Activated effector memory CD4-positive, alpha-beta T cell treated with anti-CD3 and anti-CD28 coated beads, Interleukin-2, amount 50 U/mL, for 16 hours (primary cell): ENCODE results near the gene CD58.
"Not testable (repeated sequence)": the region's sequence is repeated elsewhere in the genome, so short reads cannot be mapped to it uniquely, and the experiment has no call there.

Source experiments
- DNase-seq: peaks from one replicate; pipeline ENCODE4 v3.0.0-alpha.2; 2020

Gene CD58

DNA sequence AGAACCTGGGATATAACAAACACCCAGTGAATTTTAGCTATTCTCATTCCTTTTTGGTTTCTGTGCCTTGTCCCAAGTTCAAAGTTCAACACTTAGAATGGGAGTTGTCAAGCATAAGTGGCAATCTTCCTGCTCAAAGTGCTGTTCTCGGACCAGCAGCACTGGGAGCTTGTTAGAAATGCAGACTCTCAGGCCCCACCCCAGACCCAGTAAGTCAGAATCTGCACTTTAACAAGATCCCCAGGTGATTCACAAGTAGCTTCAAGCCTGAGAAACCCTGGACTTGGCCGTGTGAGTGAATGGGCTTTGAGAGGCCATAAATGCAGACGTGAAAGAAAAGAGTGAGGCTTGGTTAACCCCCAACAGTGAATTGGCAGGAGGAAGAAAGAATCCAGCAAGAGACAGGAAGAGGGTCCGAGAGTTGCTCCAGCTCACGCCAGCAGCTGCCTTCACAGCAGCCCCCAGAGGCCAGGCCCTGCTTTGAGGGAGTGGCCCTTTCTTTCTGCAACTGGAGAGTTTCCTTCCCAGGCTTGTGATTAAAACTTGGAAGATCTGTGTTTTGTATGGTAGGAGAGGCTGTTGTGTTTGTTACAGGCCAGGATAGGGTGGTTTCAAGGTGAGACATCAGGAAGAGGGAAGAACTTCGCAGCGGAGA is 21.3 kb upstream of the CD58 start:
- DNase-seq, result not testable (repeated sequence)

DNA sequence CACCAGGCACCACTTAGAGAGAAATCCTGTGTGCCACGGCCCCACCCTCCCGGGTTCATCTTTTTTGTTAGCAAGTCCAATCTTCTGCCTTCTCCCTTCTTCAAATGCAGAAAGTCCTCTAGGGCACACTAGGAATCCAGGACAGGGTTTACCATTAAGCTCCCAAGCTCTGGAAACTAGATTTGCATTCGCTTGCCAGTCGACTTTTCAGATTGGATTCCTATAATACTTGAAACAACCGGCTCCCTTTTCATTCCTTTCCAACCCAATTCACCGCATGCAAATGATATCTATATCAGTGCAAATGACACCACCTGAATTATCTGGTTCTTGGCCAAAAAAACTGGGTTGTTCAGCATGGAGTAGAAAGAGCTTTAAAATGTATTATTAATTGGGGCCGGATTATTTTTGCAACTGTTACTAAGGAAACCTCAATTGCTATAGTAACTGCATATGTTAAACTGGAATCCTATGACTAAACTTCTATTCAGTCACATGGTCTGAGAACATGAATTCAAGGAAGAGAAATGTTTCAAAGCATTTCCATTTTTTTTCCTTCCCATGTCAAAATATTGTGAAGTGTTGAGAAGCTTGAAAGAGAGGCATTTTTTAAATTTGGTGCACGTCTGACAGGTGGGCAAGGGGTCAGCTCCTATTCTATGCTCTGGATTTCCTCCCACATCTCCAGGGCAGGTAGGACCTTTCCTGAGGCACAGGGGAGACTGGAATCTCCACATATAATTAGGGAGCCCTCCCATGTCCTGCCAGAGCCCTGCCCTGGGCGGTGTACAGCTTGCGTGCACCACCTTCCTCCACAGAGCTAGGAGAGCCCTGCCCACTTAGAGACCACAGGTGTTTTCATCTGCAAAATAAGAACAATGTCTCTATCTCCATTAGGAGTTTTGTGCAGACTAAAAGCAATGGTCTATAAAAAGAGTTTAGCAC is 20.5 kb upstream of the CD58 start:
- not testable (repeated sequence) for DNase-seq

DNA sequence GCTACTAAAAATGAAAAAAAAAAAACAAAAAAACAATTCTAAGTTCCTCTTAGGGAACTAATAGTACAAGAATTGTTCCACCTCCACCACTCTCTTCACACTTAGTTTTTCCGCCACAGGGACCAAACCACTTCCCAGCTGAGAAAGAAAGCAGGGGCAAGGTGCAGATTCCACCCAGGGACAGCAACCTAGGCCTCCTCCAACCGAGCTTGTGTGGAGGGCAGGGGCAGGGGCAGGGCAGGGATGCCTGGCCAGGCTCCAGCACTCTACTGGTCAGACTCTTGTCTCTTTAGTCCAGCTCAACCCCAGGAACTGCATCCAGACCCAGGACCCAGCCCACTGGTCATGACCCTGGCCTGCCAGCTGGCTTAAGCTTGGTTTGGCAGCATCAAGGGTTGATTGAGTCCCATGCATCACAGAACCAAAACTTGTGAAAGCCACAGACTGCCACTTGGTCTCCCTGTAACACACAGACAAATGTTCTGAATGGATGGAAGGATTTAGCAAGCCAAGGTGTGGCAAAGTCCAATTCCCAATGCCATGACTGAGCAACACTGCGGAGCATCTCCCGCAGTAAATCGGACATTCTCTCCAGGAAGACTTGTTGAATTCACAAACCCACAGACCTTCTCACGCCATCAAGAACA is 19.7 kb upstream of the CD58 start:
- not testable (repeated sequence) for DNase-seq

DNA sequence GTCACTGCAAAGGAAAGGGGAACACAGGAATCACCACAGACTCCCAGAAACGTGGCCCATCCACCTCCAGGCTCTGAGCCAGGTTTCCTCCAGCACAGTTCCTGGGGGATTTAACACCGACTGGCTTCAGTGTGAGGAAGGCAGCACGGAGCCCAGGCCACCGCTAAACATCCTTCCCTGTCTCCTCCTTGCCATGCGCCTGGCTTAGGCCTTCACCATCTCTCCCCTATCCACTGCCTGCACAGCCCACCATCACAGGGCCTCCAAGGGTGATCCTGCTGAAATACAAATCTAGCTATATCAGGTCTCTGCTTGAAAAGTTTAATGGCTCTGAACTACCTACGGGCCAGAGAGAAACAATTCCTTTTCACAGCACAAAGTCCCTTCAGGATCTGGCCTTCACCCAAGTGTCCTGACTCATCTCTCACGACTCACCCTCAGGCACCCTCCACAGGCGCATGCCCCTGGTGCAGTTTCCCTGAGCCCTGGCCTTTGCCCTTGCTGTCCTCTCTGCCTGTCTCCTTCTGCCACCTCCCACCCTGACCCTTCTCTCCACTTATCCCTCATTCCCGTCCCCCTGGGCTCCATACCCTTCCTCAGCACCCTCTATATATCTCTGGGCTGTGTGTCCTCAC is 18.4 kb upstream of the CD58 start:
- not testable (repeated sequence) for DNase-seq

DNA sequence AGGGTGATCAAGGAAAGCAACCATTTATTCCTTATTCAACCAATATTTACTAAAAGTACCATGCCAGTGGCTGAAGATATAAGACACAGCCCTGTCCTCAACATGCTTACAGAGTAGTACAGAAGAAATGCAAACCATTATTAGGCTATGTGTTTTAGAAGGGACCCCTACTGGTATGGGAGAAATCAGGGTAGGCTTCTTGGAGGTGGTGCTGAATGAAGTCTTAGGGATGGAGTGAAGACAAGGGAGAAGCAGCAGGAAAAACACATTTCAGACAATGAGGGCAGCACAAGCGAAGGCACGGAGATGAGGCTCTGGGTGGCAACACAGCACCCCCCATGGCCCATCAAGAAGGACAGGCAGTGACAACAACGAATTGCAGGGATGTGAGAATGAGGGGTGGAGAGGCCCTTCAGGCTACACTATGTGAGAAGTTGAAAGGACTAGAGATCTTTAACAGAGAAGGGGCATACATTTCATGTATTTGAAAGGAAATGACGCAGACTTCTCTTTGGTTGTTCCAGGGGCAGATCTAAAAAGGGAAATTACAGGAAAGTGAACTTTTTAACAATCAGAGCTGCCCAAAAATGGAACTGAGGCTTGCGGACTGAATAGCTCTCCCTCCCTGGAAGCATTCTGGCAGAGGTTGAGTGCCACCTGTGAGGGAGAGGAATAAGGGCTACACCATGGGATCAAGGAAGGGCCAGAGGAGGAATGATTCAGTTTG is 16.8 kb upstream of the CD58 start:
- DNase-seq, result no peak

DNA sequence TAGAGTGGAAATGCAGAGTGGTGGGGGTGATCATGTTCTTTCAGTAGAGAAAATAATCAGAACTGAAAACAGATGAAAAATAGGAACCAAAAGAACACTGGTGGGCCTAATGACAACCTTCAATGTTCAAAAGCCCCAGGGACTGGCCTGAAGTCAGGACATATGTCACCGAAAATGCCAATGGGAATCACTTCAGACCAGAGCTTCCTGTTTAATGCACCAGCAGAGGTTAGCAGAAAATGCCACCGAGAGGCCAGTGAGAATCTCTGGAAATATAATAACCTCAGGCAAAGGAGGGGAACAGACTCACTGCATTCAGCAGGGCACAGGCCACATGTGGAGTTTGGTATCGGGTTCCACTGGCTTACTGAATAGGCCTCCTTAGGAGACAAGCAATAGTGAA is 15.9 kb upstream of the CD58 start:
- no peak for DNase-seq

DNA sequence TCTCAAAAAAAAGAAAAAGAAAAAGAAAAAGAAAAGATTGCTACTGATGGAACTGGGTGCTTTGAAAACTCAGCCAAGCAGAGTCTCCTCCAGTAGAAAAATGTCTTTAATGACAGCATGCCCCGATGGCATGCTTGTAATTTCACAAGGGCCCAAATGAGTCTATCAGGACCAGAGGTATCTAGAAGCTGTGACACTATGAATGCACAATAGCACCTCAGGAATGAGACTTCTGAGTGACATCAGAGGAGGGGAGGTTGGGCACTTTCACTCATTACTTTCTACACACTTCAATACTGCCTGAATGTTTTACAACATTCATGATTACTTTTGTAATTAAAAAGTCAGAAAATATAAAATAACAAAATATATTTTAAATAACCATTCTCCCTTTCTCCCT is 15.1 kb upstream of the CD58 start:
- DNase-seq, result no peak

DNA sequence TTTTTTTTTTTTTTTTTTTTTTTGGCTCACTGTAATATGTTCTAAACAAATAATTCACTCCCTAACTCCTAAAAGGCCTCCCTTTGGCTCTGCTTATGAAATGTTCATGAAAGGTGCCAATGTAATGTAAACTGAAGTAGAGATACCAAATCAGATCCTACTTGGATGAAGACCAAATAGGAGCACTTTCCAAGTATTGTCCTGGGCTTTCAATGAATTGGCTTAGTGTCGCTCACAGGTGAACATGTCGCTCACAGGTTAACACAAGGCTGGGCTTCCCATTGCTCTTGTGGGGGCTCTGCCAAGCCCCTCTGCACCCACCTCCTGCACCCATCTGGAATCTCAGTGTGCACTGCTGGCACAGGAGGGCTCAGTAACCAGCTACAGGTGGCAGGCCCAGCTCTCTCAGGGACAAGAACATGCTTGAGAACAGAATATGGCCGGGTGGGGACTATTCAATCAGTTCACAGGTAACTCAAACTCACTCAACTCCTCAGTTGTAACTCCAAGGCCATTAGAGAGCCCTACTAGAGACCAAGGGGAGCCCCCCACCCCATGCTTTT is 10.6 kb upstream of the CD58 start:
- no peak for DNase-seq

DNA sequence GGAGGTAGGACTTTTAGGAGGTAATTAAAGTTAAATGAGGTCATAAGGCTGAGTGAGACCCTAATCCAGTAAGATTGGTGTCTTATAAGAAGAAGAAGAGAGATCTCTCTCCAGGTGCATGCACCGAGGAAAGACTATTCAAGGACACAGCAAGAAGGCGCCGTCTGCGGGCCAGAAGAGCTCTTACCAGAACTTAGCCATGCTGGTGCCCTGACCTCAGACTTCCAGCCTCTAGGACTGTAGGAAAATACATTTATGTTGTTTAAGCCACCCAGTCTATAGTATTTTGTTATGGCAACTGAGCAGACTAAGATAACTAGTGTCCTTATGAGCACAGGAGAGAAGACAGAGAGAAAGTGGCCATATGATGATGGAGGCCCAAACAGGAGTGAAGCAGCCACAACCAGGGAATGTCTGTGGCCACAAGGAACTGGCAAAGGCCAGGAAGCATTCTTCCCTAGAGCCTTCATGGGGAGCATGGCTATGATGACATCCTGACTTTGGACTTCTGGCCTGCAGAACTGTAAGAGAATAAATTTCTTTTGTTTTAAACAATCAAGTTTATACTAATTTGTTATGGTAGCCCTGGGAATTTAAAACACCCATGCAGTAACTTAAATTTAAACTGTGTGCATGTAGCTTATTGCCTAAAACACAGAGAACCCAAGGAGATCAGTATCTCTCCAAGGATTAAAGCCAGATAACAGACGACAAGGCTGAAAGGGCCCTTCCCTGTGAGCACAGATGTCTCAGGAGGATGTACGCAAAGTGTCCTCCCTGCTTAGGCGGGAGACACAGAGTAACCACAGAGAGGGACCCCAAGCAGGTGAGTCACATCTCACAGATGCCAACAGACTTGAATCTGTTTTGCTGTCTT is 9.9 kb upstream of the CD58 start:
- DNase-seq, result no peak

DNA sequence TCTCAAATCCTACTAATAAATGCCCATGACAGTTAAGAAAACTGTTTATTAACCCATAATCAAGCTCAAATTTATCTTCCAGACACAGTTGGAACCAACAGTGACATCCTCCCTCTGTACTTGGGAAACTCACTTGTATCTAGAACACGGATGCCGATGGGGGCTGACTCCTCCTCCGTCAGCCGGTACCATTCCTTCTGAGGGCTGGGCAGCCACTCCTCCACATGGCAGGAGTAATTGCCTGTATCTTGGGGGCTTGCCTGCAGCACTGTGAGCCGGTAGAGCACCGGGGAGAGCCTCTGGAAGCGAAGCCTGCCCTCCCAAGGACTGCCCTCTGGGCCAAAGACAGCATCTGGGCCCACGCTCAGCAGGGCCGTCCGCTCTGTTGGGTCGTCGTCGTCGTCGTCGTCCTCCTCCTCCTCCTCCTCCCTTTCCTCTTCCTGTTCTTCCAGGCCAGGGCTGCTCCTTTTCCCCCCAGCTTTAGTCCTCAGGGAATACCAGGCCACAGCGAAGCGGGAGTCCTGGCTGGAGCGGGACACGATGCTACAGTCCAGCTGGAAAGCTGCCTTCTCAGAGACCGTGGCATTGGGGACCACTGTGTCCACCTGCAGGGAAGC is 8.5 kb upstream of the CD58 start:
- DNase-seq, result no peak

DNA sequence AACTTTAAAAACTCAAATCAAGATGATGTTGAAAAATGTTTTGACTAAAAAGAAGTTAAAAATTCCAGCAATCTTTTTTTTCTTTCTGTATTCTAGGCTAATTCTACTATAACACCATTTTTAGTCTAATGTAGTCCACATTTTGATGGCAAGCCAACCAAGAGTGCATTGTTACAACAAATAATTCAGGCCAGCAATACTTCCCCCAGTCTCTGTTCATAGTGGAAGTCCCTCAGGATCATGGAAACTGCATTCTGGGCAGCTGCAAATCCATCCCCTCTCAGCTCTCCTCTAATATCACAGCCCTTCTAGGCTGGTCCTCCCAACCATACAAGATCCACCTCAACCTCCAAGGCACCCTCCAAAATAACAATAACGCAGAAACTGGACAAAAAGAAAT is 7.8 kb upstream of the CD58 start:
- DNase-seq, result no peak

DNA sequence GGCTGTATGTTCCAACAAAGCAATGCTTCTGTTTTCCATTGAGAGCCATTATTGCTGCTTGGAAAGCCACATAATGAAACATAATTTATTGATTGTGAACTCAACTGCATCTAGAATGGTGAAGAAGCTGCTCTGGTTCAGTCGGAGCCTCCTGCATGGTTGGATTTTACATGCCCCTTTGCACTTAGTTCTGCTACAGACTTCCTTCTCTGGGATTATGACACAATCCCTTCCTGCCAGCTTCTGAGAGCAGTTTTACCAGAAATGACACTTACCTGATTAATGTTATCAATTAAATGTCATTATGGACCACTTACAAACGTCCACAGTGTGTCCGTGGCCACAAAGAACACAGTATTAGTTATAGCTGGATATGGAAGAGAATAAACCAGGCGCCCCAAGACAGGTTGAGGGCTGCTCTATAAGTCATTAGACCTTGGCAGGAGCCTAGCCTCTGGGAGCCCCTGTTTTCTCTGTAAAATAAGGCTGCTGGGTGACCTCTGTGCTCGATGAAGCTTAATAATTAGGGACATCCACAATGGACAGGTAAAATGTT is 7.0 kb upstream of the CD58 start:
- no peak for DNase-seq

DNA sequence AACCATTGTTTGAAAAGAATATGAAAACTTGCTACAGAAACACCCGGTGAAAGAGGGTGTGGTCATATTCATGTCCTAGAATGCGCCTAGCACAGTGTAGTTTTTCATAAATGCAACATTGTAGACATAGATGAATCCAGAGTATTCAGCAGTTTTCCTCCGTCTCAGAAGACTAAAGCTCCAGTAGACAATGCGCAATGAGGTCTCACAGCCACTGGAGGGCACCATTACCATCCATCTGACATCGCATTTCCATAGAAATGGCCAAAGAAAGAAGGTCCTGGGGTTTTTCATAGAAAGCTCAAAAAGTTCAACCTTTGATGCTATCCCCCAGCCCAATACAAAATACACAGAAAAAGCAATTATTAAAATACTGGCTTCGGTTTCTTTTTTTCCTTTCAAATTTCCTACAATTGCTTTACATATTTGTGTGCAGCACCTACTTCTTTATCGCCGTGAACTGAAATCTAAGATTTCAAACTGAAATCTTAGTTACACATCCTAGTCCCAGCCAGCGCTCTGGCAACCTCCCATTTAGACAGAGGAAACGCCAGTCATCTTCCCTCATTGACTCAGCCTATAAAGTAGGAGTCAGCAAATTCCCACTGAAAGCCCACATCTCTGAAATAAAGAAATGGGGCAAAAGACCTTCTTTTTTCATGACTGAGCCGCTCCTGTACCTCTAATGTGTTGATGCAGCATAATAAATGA is 3.9 kb upstream of the CD58 start:
- DNase-seq, result peak; percentile 84

DNA sequence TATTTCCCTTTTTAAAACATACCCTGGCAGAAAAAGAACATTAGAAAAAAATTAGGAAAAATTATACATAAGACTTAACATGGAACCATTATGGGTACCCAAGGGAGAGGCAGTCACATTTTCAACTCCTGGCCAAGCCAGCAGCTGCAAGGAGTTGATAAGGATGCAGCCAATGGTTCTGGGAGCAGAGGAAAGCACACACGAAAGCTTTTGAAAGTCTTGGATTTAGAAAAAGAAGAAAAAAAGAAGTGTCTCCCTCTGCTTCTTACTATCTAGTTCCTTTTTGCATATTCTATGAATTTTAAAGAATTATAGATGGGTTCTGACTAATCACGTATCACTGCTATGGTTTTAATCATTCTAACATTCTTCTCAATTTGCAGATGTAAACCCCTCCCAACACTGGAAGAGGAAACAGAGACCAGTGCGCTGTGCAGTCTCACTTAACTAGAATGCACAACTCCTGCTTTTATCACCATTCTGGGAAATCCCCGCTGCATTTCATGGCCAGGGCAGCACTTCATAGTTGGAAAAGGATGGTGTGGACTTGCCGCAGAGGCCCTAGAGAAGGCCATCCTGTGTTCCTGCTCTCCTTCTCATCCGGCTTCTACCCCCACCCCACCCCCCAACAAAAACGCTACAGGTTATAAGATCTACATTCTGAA is 2.7 kb upstream of the CD58 start:
- no peak for DNase-seq

DNA sequence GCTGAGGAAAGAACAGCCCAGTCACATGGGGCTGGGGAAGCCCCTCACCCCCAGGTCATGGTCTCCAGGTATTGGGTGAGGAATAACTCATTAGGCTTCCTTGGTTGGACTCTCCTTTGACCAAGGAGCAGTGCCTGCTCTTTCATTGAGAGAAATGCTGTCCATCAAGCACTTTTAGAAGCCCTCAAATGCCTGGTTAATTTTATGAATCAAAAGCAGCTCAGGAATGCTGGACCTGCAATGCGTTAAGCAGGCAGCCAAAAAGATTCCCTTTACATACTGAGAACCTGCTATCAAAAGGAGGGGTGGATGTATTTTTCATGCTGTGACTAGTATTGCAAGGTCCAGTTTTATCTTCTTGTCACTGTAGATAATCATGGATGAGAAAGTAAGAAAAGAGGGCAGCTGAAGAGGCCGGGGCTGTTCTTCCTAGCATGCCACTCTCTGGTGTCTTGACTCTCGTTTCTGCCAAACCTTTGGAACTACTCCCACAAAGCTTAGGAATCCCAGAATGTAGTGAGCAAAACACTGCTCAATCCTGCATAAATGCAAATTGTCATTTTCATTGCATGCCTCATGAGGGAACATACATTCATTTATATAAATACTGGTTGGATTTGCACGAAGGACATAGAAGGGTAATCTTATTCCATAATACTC is 2.1 kb upstream of the CD58 start:
- DNase-seq, result no peak

DNA sequence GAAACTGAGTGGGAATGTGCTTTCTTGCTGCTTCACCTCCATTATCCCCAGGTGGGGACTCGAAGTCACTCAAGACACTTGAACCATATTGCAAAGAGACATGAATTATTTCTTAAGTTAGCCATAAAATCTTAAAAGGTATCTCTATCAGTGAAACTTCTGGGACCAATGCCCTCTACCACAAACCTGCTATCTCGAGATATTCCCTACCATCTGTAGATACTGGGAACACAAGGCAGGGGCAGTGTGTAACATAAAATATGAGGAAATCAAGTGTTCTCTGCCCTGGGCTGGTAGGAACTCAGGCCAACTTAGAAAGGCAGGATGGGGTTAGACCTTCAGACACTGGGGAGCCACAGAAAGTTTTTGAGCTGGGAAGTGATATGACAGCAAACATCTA is 1.3 kb upstream of the CD58 start:
- DNase-seq, result no peak

DNA sequence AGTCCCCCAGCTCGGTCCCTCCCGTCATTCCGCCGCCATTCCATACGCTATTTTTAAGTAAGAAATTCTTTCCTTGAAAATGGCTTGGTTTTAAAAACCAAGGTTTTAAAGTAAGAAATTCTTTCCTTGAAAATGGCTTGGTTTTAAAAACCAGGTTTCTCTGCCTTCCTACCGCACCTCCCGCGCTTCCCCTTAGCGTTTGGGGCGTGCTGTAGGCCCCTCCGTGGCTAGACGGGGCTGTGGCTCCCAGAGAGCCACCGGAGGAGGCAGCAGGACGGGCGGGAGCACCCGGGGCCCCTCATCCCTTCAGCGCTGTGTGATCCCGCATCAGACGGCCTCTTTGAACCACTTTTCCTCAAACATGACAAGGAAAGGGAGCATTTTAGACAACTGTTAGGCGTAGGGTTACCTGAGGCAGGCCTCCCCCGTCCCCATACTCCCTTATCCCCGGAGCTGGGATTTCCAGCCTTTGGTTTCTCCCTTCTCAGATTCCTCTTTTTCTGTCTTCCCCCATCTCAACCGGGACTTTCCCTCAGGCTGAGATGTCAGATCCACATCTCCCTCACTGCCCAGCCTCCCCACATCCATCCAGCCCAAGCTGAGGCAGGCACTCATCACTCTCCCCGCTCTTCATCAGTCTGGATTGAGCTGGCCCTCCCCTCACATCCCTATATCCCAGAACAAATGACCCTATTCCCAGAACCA is 541 bp upstream of the CD58 start:
- no peak for DNase-seq

DNA sequence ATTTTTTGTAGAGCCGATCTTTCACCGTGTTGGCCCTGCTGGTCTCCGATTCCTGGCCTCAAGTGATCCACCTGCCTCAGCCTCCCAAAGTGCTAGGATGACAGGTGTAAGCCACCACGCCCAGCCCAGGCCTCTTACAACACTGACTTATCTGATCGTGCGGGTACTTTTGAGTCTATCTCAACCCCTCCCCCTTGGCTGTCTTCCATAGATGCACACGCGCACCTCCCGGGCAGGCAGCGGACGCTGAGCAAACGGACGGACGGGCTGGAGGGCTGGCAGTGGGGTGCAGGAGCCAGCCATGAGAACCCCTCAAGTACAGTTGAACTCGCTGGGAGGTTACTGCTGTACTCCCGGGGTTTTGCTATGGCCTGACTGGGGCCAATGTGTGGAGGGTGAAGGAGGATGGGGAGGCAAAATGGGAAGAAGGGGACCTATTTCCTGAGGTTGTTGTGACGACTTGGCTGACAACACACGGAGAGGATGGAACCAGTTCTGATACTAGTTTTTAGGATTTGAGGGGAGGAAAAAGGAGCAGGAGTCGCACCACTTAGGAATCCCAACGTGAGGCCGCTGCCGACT is 959 bp downstream of the CD58 start:
- DNase-seq, result peak; percentile 85
